22Rv1 (cell line): ENCODE results near the gene PCDH7.

Source experiments
- CTCF ChIP-seq: fragments of 450-650 bp; IDR thresholded peaks from 2 replicates; pipeline ENCODE4 v1.5.1; 2017; ENCODE audit warnings: mild to moderate bottlenecking
- ZFX ChIP-seq: fragments of 450-650 bp; IDR thresholded peaks from 2 replicates; pipeline ENCODE4 v1.6.1; 2017; ENCODE audit warnings: antibody characterized with exemption, borderline replicate concordance

- TF ChIP-seq CTCF (no peak), ZFX (no peak)
These were observed 554 bp downstream of the PCDH7 start for GRCh38 chr4:30720661-30721184.
